ENCODE data around the gene AP4S1.
"Not testable (repeated sequence)": the region's sequence is repeated elsewhere in the genome, so short reads cannot be mapped to it uniquely, and the experiment has no call there.

Gene AP4S1

GRCh38 chr14:31047503-31047902 lies 22.1 kb downstream of the AP4S1 start:
- Histone ChIP-seq H3K27me3 (ENCODE audit: insufficient read depth, low read length, poor library complexity, severe bottlenecking) (no peaks in the 10 kb centered on the region), H3K4me2 (ENCODE audit: low read depth, low read length, poor library complexity, severe bottlenecking) (no peak overlapping the region), H3K4me3 (ENCODE audit: low read length, poor library complexity, severe bottlenecking) (no peak overlapping the region), H3K79me2 (ENCODE audit: insufficient read depth, low read length) (no peaks in the 10 kb centered on the region), H4K20me1 (ENCODE audit: insufficient read depth, low read length, poor library complexity, severe bottlenecking) (no peaks in the 10 kb centered on the region), H3K9ac (ENCODE audit: low read depth, low read length, poor library complexity, severe bottlenecking) (no peak overlapping the region), H3F3A (ENCODE audit: low read depth) (no peaks in the 10 kb centered on the region), H3K9me2 (replicated peaks; ENCODE audit: low read depth, low read length) (no peaks in the 10 kb centered on the region), H3K4me1 (ENCODE audit: insufficient read depth, low read length, poor library complexity, severe bottlenecking) (no peaks in the 10 kb centered on the region), H3K9me3 (ENCODE audit: insufficient read depth, low read depth, low read length) (no peaks in the 10 kb centered on the region), H2AFZ (ENCODE audit: low read length) (no peak overlapping the region), H3K36me3 (ENCODE audit: insufficient read depth, low read length) (no peaks in the 10 kb centered on the region)
- TF ChIP-seq EZH2phosphoT487 (IDR thresholded peaks at IDR 0.05; ENCODE audit: borderline replicate concordance): no peak
- TF ChIP-seq, protein P1, sequence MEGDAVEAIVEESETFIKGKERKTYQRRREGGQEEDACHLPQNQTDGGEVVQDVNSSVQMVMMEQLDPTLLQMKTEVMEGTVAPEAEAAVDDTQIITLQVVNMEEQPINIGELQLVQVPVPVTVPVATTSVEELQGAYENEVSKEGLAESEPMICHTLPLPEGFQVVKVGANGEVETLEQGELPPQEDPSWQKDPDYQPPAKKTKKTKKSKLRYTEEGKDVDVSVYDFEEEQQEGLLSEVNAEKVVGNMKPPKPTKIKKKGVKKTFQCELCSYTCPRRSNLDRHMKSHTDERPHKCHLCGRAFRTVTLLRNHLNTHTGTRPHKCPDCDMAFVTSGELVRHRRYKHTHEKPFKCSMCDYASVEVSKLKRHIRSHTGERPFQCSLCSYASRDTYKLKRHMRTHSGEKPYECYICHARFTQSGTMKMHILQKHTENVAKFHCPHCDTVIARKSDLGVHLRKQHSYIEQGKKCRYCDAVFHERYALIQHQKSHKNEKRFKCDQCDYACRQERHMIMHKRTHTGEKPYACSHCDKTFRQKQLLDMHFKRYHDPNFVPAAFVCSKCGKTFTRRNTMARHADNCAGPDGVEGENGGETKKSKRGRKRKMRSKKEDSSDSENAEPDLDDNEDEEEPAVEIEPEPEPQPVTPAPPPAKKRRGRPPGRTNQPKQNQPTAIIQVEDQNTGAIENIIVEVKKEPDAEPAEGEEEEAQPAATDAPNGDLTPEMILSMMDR (conservative IDR thresholded peaks at IDR 0.05; ENCODE audit: low read length): no peak

GRCh38 chr14:31051023-31051422 lies 25.6 kb downstream of the AP4S1 start:
- H4K20me1 ChIP-seq (ENCODE audit: insufficient read depth, low read length, poor library complexity, severe bottlenecking): no peaks in the 10 kb centered on the region
- no peak overlapping the region for H2AFZ ChIP-seq (ENCODE audit: low read length)
- H3K27me3 ChIP-seq (ENCODE audit: insufficient read depth, low read length, poor library complexity, severe bottlenecking): no peaks in the 10 kb centered on the region
- no peaks in the 10 kb centered on the region for H3K36me3 ChIP-seq (ENCODE audit: insufficient read depth, low read length)
- no peaks in the 10 kb centered on the region for H3K4me1 ChIP-seq (ENCODE audit: insufficient read depth, low read length, poor library complexity, severe bottlenecking)
- no peaks in the 10 kb centered on the region for H3K9me3 ChIP-seq (ENCODE audit: insufficient read depth, low read depth, low read length)
- H3K4me2 ChIP-seq (ENCODE audit: low read depth, low read length, poor library complexity, severe bottlenecking): no peak overlapping the region
- H3K9ac ChIP-seq (ENCODE audit: low read depth, low read length, poor library complexity, severe bottlenecking): no peak overlapping the region
- TF ChIP-seq EZH2phosphoT487 (IDR thresholded peaks at IDR 0.05; ENCODE audit: borderline replicate concordance): no peak
- TF ChIP-seq, protein P1 (conservative IDR thresholded peaks at IDR 0.05; ENCODE audit: low read length): no peak
- H3F3A ChIP-seq (ENCODE audit: low read depth): no peaks in the 10 kb centered on the region
- no peak overlapping the region for H3K4me3 ChIP-seq (ENCODE audit: low read length, poor library complexity, severe bottlenecking)
- H3K9me2 ChIP-seq (replicated peaks; ENCODE audit: low read depth, low read length): no peaks in the 10 kb centered on the region
- no peaks in the 10 kb centered on the region for H3K79me2 ChIP-seq (ENCODE audit: insufficient read depth, low read length)

- no peaks in the 10 kb centered on the region for H3F3A ChIP-seq (ENCODE audit: low read depth)
- no peaks in the 10 kb centered on the region for H3K9me3 ChIP-seq (ENCODE audit: insufficient read depth, low read depth, low read length)
- H3K36me3 ChIP-seq (ENCODE audit: insufficient read depth, low read length): no peaks in the 10 kb centered on the region
- no peaks in the 10 kb centered on the region for H3K9me2 ChIP-seq (replicated peaks; ENCODE audit: low read depth, low read length)
- no peaks in the 10 kb centered on the region for H3K27me3 ChIP-seq (ENCODE audit: insufficient read depth, low read length, poor library complexity, severe bottlenecking)
- no peak overlapping the region for H2AFZ ChIP-seq (ENCODE audit: low read length)
- H3K9ac ChIP-seq (ENCODE audit: low read depth, low read length, poor library complexity, severe bottlenecking): no peak overlapping the region
- no peaks in the 10 kb centered on the region for H3K4me1 ChIP-seq (ENCODE audit: insufficient read depth, low read length, poor library complexity, severe bottlenecking)
- H4K20me1 ChIP-seq (ENCODE audit: insufficient read depth, low read length, poor library complexity, severe bottlenecking): no peaks in the 10 kb centered on the region
- TF ChIP-seq, protein P1 (conservative IDR thresholded peaks at IDR 0.05; ENCODE audit: low read length): no peak
- TF ChIP-seq EZH2phosphoT487 (IDR thresholded peaks at IDR 0.05; ENCODE audit: borderline replicate concordance): no peak
- no peaks in the 10 kb centered on the region for H3K79me2 ChIP-seq (ENCODE audit: insufficient read depth, low read length)
- no peak overlapping the region for H3K4me2 ChIP-seq (ENCODE audit: low read depth, low read length, poor library complexity, severe bottlenecking)
- H3K4me3 ChIP-seq (ENCODE audit: low read length, poor library complexity, severe bottlenecking): no peak overlapping the region
These were observed 26.1 kb downstream of the AP4S1 start for GRCh38 chr14:31051511-31051910.

DNA sequence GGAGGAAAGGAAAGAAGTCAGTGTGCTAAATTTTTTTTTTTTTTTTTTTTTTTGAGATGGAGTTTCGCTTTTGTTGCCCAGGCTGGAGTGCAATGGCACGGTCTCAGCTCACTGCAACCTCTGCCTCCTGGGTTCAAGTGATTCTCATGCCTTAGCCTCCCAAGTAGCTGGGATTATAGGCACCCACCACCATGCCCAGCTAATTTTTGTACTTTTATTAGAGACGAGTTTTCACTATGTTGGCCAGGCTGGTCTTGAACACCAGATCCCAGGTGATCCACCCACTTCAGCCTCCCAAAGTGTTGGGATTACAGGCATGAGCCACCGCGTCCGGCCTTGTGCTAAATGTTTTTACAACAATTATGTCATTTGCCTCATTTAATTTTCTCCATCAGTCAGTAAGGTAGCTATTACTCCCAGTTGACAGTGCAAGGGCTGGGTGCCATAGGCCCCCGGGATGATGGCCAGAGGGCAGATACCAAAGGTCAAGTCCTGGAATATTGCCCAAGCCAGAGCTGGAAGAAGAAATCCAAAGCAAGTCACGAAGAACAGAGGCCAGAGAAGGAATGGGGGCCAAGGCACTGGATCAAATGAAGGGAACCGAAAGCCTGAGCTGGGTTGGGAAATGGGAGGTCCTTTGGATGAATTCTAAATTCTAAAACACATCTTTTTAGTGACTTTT lies 27.6 kb downstream of the AP4S1 start:
- not testable (repeated sequence) for H2AFZ ChIP-seq (ENCODE audit: low read length); H3K4me1 ChIP-seq (ENCODE audit: insufficient read depth, low read length, poor library complexity, severe bottlenecking); H3K9me2 ChIP-seq (replicated peaks; ENCODE audit: low read depth, low read length); H3K9ac ChIP-seq (ENCODE audit: low read depth, low read length, poor library complexity, severe bottlenecking); H3F3A ChIP-seq (ENCODE audit: low read depth); H3K36me3 ChIP-seq (ENCODE audit: insufficient read depth, low read length); H3K4me3 ChIP-seq (ENCODE audit: low read length, poor library complexity, severe bottlenecking); H3K9me3 ChIP-seq (ENCODE audit: insufficient read depth, low read depth, low read length); H3K4me2 ChIP-seq (ENCODE audit: low read depth, low read length, poor library complexity, severe bottlenecking); H4K20me1 ChIP-seq (ENCODE audit: insufficient read depth, low read length, poor library complexity, severe bottlenecking); H3K27me3 ChIP-seq (ENCODE audit: insufficient read depth, low read length, poor library complexity, severe bottlenecking); H3K79me2 ChIP-seq (ENCODE audit: insufficient read depth, low read length)

All from Loucy (cell line).